HK-2 (cell line): Measurements from ENCODE around the gene SLC35F1.

Experiments used
- DNase-seq: peaks from one replicate; pipeline ENCODE4 v3.0.0-alpha.2; 2018; ENCODE audit not compliant: unreplicated experiment

The SLC35F1 gene

GRCh38 chr6:118197539-118197938 lies 290.5 kb downstream of the SLC35F1 start:
- DNase-seq = no peak

GRCh38 chr6:118198746-118199145 lies 291.7 kb downstream of the SLC35F1 start:
- no peak for DNase-seq

GRCh38 chr6:118200160-118200559 lies 293.1 kb downstream of the SLC35F1 start:
- no peak for DNase-seq

- no peak for DNase-seq
Observed at GRCh38 chr6:118202517-118202916, 295.5 kb downstream of the SLC35F1 start.

DNA sequence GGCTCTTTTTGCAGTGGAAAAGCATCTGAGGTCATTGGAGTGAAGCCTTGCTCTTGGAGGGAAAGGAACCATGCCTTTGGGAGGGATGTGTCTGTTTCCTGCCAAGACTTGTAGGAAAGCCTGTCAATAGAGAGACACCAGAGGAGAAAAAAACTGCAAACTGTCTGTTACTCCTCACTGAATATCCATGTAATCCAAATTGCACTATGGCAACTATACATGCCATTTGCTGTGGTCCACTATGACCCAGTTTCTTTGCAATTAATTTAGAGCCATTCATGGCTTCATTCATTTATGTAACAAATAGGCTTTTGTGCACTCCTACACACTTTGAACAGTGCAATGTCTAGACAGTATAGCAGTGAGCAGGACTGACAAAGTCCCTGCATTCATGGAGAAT lies 296.5 kb downstream of the SLC35F1 start:
- DNase-seq = no peak

GRCh38 chr6:118206221-118206620 lies 299.2 kb downstream of the SLC35F1 start:
- DNase-seq = no peak

GRCh38 chr6:118207947-118208346 lies 300.9 kb downstream of the SLC35F1 start:
- no peak for DNase-seq

DNA sequence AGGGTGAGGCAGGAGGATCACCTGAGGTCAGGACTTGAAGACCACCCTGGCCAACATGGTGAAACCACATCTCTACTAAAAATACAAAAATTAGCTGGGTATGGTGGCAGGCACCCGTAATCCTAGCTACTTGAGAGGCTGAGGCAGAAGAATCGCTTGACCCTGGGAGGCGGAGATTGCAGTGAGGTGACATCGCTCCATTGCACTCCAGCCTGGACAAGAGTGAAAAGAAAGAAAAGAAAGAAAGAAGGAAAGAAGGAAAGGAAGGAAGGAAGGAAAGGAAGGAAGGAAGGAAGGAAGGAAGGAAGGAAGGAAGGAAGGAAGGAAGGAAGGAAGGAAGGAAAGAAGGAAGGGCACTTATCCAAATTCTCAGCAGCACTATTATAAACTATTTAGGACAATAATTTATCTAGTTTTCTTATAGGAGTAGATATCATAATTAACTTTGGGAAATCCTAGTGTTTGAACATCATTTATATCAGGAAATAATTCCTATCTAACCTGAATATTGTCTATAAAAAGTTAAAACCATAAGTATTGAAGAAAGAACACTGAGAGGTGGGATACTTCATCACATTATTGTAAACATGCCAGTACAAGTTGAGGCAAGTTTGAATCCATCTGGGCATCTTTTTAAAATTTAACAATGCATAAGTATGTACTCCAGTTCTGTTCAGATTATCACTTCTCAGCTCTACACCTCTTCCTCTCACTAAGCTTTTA lies 305.5 kb downstream of the SLC35F1 start:
- DNase-seq = no peak

DNA sequence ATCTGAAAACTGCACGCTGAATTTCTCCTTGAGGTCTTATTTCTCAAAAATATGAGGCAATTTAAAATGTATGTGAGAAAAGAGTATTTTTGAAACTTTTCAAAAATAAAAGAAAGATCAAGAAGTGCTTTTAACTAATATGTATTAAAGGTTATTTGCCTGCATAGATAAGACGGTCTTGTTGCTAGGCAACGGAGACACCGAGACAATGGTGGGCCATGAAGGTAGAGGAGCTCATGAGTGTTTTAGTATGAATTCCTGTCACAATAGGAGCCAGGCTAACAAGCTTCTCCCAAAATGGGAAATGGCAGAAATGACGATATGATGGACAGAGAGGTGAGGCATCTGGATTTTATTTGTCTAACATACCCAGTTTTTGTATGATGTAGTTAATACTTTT lies 308.2 kb downstream of the SLC35F1 start:
- no peak for DNase-seq

- DNase-seq = no peak
Observed at GRCh38 chr6:118216751-118217150, 309.7 kb downstream of the SLC35F1 start.

GRCh38 chr6:118218156-118218555 lies 311.1 kb downstream of the SLC35F1 start:
- DNase-seq = no peak

GRCh38 chr6:118220429-118221128 lies 313.5 kb downstream of the SLC35F1 start:
- no peak for DNase-seq

DNA sequence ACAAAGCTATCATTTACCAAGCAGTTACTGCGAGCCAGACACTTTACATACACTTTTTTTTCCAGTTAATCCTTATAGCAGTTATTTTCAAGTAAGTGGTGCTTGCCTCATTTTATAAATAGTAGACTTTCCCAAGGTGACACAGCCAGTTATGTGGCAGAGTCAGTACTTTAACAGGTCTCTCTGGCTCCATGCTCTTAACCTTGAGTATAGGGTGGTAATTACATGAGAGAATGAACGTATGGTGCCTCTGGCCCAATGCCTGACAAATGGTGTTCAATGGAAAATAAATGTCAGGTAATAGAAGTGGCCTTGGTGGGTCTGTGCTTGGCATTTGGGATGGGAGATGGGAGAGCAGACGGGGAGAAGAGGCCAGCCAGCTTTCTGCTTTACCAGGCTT lies 316.3 kb downstream of the SLC35F1 start:
- no peak for DNase-seq

- no peak for DNase-seq
Observed at GRCh38 chr6:118228886-118229285, 321.8 kb downstream of the SLC35F1 start.

- no peak for DNase-seq
Observed at GRCh38 chr6:118240878-118241528, 333.9 kb downstream of the SLC35F1 start.

- no peak for DNase-seq
Observed at GRCh38 chr6:118246406-118246805, 339.3 kb downstream of the SLC35F1 start.

- no peak for DNase-seq
Observed at GRCh38 chr6:118248171-118248570, 341.1 kb downstream of the SLC35F1 start.

- no peak for DNase-seq
Observed at GRCh38 chr6:118249680-118250079, 342.6 kb downstream of the SLC35F1 start.

GRCh38 chr6:118252474-118252873 lies 345.4 kb downstream of the SLC35F1 start:
- no peak for DNase-seq

GRCh38 chr6:118253741-118254140 lies 346.7 kb downstream of the SLC35F1 start:
- DNase-seq = no peak

DNA sequence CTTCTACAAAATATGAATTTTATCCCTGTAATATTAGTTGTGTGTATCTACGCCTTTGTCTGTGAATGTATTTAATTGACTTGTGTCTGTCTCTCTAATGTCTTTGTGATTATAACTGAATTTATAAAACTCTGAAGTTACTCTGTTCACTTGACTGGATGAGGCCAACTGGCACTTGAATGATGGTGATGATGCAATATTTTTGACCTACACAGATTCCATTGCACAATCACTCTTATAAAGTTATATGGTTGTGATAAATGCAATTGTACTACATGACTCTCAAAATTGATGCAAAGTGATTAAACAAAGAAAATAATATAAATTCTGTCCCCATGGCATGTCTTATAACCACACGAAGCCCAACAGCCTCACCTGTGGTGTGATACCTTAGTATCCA lies 353.8 kb downstream of the SLC35F1 start:
- no peak for DNase-seq

GRCh38 chr6:118263921-118264486 lies 356.9 kb downstream of the SLC35F1 start:
- no peak for DNase-seq

GRCh38 chr6:118269659-118270058 lies 362.6 kb downstream of the SLC35F1 start:
- DNase-seq = no peak
